ENCODE data around the gene SMAP1. TPM values are rescaled to one million over a fixed set of nuclear protein-coding genes. Genes with fewer than 3 reads are reported as not detected.

Gene SMAP1
- total RNA-seq, 1 experiment from 2014 or later: 36.1 TPM

- Histone ChIP-seq H3K4me3 (ENCODE audit: low read depth, low read length) (no peak overlapping the region), H3K9me3 (no peaks in the 10 kb centered on the region), H3K27me3 (replicated peaks; ENCODE audit: control insufficient read depth, insufficient read depth, low read length) (no peaks in the 10 kb centered on the region; the same call in 1 of the 2 replicates), H3K36me3 (ENCODE audit: control insufficient read depth, insufficient read depth, low read length) (no peaks in the 10 kb centered on the region), H3K4me1 (no peaks in the 10 kb centered on the region)
- Mint-ChIP-seq H3K27ac (ENCODE audit: unreplicated experiment) (no peak overlapping the region), H3K36me3 (ENCODE audit: insufficient read depth, unreplicated experiment) (no peaks in the 10 kb centered on the region), H3K9me3 (ENCODE audit: unreplicated experiment) (no peaks in the 10 kb centered on the region), H3K4me1 (ENCODE audit: low read depth, unreplicated experiment) (no peaks in the 10 kb centered on the region), H3K27me3 (ENCODE audit: insufficient read depth, unreplicated experiment) (peaks cover 7% of the 10 kb centered on the region), H3K4me3 (ENCODE audit: unreplicated experiment) (no peak overlapping the region)
- CTCF ChIA-PET: no interaction called here
- intact Hi-C loops (cut with micrococcal nuclease; ENCODE audit: unreplicated experiment): no loop called here
- DNase-seq: no peak
- POLR2A ChIA-PET: no interaction called here
- no peak for TF ChIP-seq CTCF (IDR thresholded peaks at IDR 0.05; ENCODE audit: insufficient read depth in 1 of 2, low read depth in 1 of 2, low read length in 1 of 2, severe bottlenecking in 1 of 2, unreplicated experiment in 1 of 2)
- no TSS peak for BruUV-seq (replicated peaks)
Observed at GRCh38 chr6:70889270-70889669, 221.6 kb downstream of the SMAP1 start.

GRCh38 chr6:70894001-70894400, 226.3 kb downstream of the SMAP1 start:
- no peaks in the 10 kb centered on the region for H3K9me3 Mint-ChIP-seq (ENCODE audit: unreplicated experiment)
- intact Hi-C loops (cut with micrococcal nuclease; ENCODE audit: unreplicated experiment): no loop called here
- Histone ChIP-seq H3K36me3 (ENCODE audit: control insufficient read depth, insufficient read depth, low read length) (no peaks in the 10 kb centered on the region), H3K27me3 (replicated peaks; ENCODE audit: control insufficient read depth, insufficient read depth, low read length) (no peaks in the 10 kb centered on the region), H3K9me3 (no peaks in the 10 kb centered on the region), H3K4me3 (ENCODE audit: low read depth, low read length) (no peak overlapping the region), H3K4me1 (no peaks in the 10 kb centered on the region)
- DNase-seq: no peak
- no peaks in the 10 kb centered on the region for H3K36me3 Mint-ChIP-seq (ENCODE audit: insufficient read depth, unreplicated experiment)
- POLR2A ChIA-PET: no interaction called here
- no peak overlapping the region for H3K27ac Mint-ChIP-seq (ENCODE audit: unreplicated experiment)
- CTCF ChIA-PET: no interaction called here
- no peaks in the 10 kb centered on the region for H3K4me1 Mint-ChIP-seq (ENCODE audit: low read depth, unreplicated experiment)
- TF ChIP-seq CTCF (IDR thresholded peaks at IDR 0.05; ENCODE audit: insufficient read depth in 1 of 2, low read depth in 1 of 2, low read length in 1 of 2, severe bottlenecking in 1 of 2, unreplicated experiment in 1 of 2): no peak
- H3K27me3 Mint-ChIP-seq (ENCODE audit: insufficient read depth, unreplicated experiment): peaks cover 10% of the 10 kb centered on the region
- H3K4me3 Mint-ChIP-seq (ENCODE audit: unreplicated experiment): no peak overlapping the region
- BruUV-seq (replicated peaks): no TSS peak

GRCh38 chr6:70900047-70900446, 232.4 kb downstream of the SMAP1 start:
- peaks cover 9% of the 10 kb centered on the region for H3K27me3 Mint-ChIP-seq (ENCODE audit: insufficient read depth, unreplicated experiment)
- ChIA-PET CTCF (interaction anchor here (0.8 kb wide), 1 partner anchor 56 kb away, joined by 3 read pairs; no protein-coding TSS in a partner anchor), POLR2A (no interaction called here)
- no peaks in the 10 kb centered on the region for H3K9me3 Mint-ChIP-seq (ENCODE audit: unreplicated experiment)
- DNase-seq: no peak
- no peaks in the 10 kb centered on the region for H3K27me3 ChIP-seq (replicated peaks; ENCODE audit: control insufficient read depth, insufficient read depth, low read length)
- H3K4me1 ChIP-seq: no peaks in the 10 kb centered on the region
- no peaks in the 10 kb centered on the region for H3K9me3 ChIP-seq
- TF ChIP-seq CTCF (IDR thresholded peaks at IDR 0.05; ENCODE audit: insufficient read depth in 1 of 2, low read depth in 1 of 2, low read length in 1 of 2, severe bottlenecking in 1 of 2, unreplicated experiment in 1 of 2): no peak
- no TSS peak for BruUV-seq (replicated peaks)
- no peak overlapping the region for H3K4me3 ChIP-seq (ENCODE audit: low read depth, low read length)
- no peak overlapping the region for H3K27ac Mint-ChIP-seq (ENCODE audit: unreplicated experiment)
- H3K36me3 Mint-ChIP-seq (ENCODE audit: insufficient read depth, unreplicated experiment): no peaks in the 10 kb centered on the region
- intact Hi-C loops (cut with micrococcal nuclease; ENCODE audit: unreplicated experiment): no loop called here
- no peaks in the 10 kb centered on the region for H3K4me1 Mint-ChIP-seq (ENCODE audit: low read depth, unreplicated experiment)
- no peak overlapping the region for H3K4me3 Mint-ChIP-seq (ENCODE audit: unreplicated experiment)
- no peaks in the 10 kb centered on the region for H3K36me3 ChIP-seq (ENCODE audit: control insufficient read depth, insufficient read depth, low read length)

All from Caco-2 (cell line).